Measurements from ENCODE around the gene HSPA1A.

Gene HSPA1A

DNA sequence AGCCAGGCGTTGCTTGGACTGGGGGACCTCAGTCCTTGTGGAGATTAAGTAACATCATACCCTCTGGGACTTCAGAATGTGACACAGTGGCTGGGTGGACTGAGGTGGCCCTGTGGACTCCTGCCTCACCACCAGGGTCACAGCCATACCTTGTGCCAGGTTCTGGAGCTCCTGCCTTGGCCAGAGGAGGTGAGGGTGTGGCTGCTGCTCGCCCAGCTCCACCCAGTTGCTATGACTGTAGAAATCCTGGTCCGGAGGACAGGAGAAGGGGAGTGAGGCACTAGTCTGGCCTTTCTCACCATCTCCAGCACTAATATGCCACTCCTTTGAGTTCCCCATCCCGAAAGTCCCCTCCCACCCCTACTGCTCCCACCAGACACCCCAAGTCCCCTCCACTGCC lies 40.2 kb upstream of the HSPA1A start:
- DNase-seq (ENCODE audit: low spot score) (no peak), ATAC-seq (ENCODE audit: low read depth) (0 out of 3 replicates have a peak, but pooled peaks have one; percentile 19)
- TF ChIP-seq, protein P1, sequence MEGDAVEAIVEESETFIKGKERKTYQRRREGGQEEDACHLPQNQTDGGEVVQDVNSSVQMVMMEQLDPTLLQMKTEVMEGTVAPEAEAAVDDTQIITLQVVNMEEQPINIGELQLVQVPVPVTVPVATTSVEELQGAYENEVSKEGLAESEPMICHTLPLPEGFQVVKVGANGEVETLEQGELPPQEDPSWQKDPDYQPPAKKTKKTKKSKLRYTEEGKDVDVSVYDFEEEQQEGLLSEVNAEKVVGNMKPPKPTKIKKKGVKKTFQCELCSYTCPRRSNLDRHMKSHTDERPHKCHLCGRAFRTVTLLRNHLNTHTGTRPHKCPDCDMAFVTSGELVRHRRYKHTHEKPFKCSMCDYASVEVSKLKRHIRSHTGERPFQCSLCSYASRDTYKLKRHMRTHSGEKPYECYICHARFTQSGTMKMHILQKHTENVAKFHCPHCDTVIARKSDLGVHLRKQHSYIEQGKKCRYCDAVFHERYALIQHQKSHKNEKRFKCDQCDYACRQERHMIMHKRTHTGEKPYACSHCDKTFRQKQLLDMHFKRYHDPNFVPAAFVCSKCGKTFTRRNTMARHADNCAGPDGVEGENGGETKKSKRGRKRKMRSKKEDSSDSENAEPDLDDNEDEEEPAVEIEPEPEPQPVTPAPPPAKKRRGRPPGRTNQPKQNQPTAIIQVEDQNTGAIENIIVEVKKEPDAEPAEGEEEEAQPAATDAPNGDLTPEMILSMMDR (IDR thresholded peaks at IDR 0.05; ENCODE audit: poor library complexity, severe bottlenecking) = no peak
- H3K9me3 ChIP-seq (ENCODE audit: severe bottlenecking) = no peaks in the 10 kb centered on the region
- H3K4me1 ChIP-seq (ENCODE audit: insufficient read depth, poor library complexity, severe bottlenecking) = peaks cover 19% of the 10 kb centered on the region
- H3K36me3 ChIP-seq (ENCODE audit: low read depth) = peaks cover 8% of the 10 kb centered on the region; the same call in 1 of the 2 replicates
- no peak overlapping the region for H3K4me3 ChIP-seq (ENCODE audit: severe bottlenecking)
- no peaks in the 10 kb centered on the region for H3K27me3 ChIP-seq (ENCODE audit: insufficient read depth, poor library complexity, severe bottlenecking)
- H3K27ac ChIP-seq (ENCODE audit: poor library complexity, severe bottlenecking) = no peak overlapping the region

- Histone ChIP-seq H3K4me1 (ENCODE audit: insufficient read depth, poor library complexity, severe bottlenecking) (peaks cover 19% of the 10 kb centered on the region), H3K27ac (ENCODE audit: poor library complexity, severe bottlenecking) (peak overlapping the region; percentile 73)
Observed at GRCh38 chr6:31775633-31776484, 39.5 kb upstream of the HSPA1A start.

GRCh38 chr6:31776485-31776988 lies 38.8 kb upstream of the HSPA1A start:
- peak; percentile 17 for ATAC-seq (ENCODE audit: low read depth)
- peak overlapping the region; percentile 0 for H3K4me3 ChIP-seq (ENCODE audit: severe bottlenecking)
- DNase-seq (ENCODE audit: low spot score) = no peak
- no peaks in the 10 kb centered on the region for H3K27me3 ChIP-seq (ENCODE audit: insufficient read depth, poor library complexity, severe bottlenecking)
- H3K9me3 ChIP-seq (ENCODE audit: severe bottlenecking) = no peaks in the 10 kb centered on the region
- H3K36me3 ChIP-seq (ENCODE audit: low read depth) = peaks cover 17% of the 10 kb centered on the region
- peak overlapping the region; percentile 73 for H3K27ac ChIP-seq (ENCODE audit: poor library complexity, severe bottlenecking)
- TF ChIP-seq, protein P1 (IDR thresholded peaks at IDR 0.05; ENCODE audit: poor library complexity, severe bottlenecking) = no peak
- H3K4me1 ChIP-seq (ENCODE audit: insufficient read depth, poor library complexity, severe bottlenecking) = peaks cover 19% of the 10 kb centered on the region

More at GRCh38 chr6:31775633-31776484, 39.5 kb upstream of the HSPA1A start:
- Histone ChIP-seq H3K4me3 (ENCODE audit: severe bottlenecking) (no peak overlapping the region), H3K36me3 (ENCODE audit: low read depth) (peaks cover 10% of the 10 kb centered on the region), H3K27me3 (ENCODE audit: insufficient read depth, poor library complexity, severe bottlenecking) (no peaks in the 10 kb centered on the region), H3K9me3 (ENCODE audit: severe bottlenecking) (no peaks in the 10 kb centered on the region)
- no peak for ATAC-seq (ENCODE audit: low read depth)
- no peak for DNase-seq (ENCODE audit: low spot score)
- TF ChIP-seq, protein P1 (IDR thresholded peaks at IDR 0.05; ENCODE audit: poor library complexity, severe bottlenecking) = no peak

DNA sequence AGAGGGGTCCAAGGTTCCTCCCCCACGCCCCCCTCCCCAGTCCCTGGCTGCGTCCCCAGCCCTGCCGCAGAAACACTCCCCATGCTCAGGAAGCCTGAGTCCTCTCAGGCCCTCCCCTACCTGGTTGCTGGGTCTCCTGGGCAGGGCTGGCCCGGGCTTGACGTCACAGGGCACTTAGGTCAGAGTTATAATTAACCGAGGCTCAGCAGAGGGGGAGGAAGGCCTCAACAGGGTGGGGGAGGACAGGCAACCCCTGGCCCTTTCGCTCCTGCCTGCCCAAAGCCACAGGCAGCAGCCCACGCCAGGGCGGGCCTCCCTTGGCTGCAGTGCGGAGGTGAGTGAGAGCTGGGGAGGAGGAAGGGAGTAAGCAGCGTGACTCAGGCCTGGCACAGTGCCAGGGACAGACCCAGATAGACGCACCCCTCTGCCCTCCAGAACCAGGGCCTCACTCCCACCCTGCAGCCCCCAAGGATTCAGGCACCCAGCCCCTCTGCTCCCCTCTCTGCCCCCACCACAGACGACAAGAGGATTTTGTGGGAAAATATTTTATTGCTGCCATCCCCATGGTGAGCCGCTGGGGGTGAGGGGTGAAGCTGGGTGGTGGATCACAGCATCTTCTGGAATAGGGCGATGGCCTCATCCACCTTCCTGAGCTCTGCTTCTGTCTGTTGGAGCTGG lies 38.2 kb upstream of the HSPA1A start, which contains the start of gene VWA7:
Gene VWA7 (minus strand): TSS at position 340 of the 678 bp plus-strand sequence. CDS start 549 bp downstream, outside the sequence.
- DNase-seq (ENCODE audit: low spot score) (peak; percentile 94), ATAC-seq (ENCODE audit: low read depth) (peak; percentile 92)
- H3K4me1 ChIP-seq (ENCODE audit: insufficient read depth, poor library complexity, severe bottlenecking) = peaks cover 19% of the 10 kb centered on the region
- no peaks in the 10 kb centered on the region for H3K9me3 ChIP-seq (ENCODE audit: severe bottlenecking)
- no peaks in the 10 kb centered on the region for H3K27me3 ChIP-seq (ENCODE audit: insufficient read depth, poor library complexity, severe bottlenecking)
- peaks cover 23% of the 10 kb centered on the region for H3K36me3 ChIP-seq (ENCODE audit: low read depth)
- TF ChIP-seq, protein P1 (IDR thresholded peaks at IDR 0.05; ENCODE audit: poor library complexity, severe bottlenecking) = no peak
- H3K4me3 ChIP-seq (ENCODE audit: severe bottlenecking) = peak within 1 kb of the TSS; percentile 0
- peak within 1 kb of the TSS; percentile 73 for H3K27ac ChIP-seq (ENCODE audit: poor library complexity, severe bottlenecking)
